ENCODE data around the gene AGBL1.

AGBL1 gene

GRCh38 chr15:86735247-86736040, 655.8 kb downstream of the AGBL1 start:
- no peak for TF ChIP-seq CEBPB (IDR thresholded peaks at IDR 0.05)
- TF ChIP-seq NFIC (IDR thresholded peaks at IDR 0.05): no peak
- TF ChIP-seq CREB1 (IDR thresholded peaks at IDR 0.05; ENCODE audit: low read depth): no peak
- TF ChIP-seq EGR1 (IDR thresholded peaks at IDR 0.05): no peak
- TF ChIP-seq EP300 (IDR thresholded peaks at IDR 0.05; ENCODE audit: borderline replicate concordance): no peak

GRCh38 chr15:86741917-86742316, 662.2 kb downstream of the AGBL1 start:
- TF ChIP-seq CEBPB (IDR thresholded peaks at IDR 0.05) (no peak), RAD21 (IDR thresholded peaks at IDR 0.05; ENCODE audit: low read depth) (no peak), YY1 (IDR thresholded peaks at IDR 0.05; ENCODE audit: low read depth) (no peak), TAF1 (IDR thresholded peaks at IDR 0.05; ENCODE audit: low read depth) (no peak), NFIC (IDR thresholded peaks at IDR 0.05) (no peak), USF1 (IDR thresholded peaks at IDR 0.05) (no peak), FOXM1 (IDR thresholded peaks at IDR 0.05; ENCODE audit: borderline replicate concordance, low read depth) (no peak), TEAD4 (IDR thresholded peaks at IDR 0.05) (no peak), MAX (IDR thresholded peaks at IDR 0.05) (no peak), ZBTB7A (IDR thresholded peaks at IDR 0.05; ENCODE audit: low read depth) (no peak)

- TF ChIP-seq CREB1 (IDR thresholded peaks at IDR 0.05; ENCODE audit: low read depth) (no peak), RAD21 (IDR thresholded peaks at IDR 0.05; ENCODE audit: low read depth) (peak; percentile 70)
These were observed 663.7 kb downstream of the AGBL1 start for GRCh38 chr15:86743283-86743903.

- TF ChIP-seq TAF1 (IDR thresholded peaks at IDR 0.05; ENCODE audit: low read depth): no peak
These were observed 664.6 kb downstream of the AGBL1 start for GRCh38 chr15:86744198-86744780.

GRCh38 chr15:86751116-86751515, 671.4 kb downstream of the AGBL1 start:
- TF ChIP-seq NFIC (IDR thresholded peaks at IDR 0.05) (no peak), USF1 (IDR thresholded peaks at IDR 0.05) (no peak), TEAD4 (IDR thresholded peaks at IDR 0.05) (no peak), TAF1 (IDR thresholded peaks at IDR 0.05; ENCODE audit: low read depth) (no peak), FOXM1 (IDR thresholded peaks at IDR 0.05; ENCODE audit: borderline replicate concordance, low read depth) (no peak), YY1 (IDR thresholded peaks at IDR 0.05; ENCODE audit: low read depth) (no peak), EP300 (IDR thresholded peaks at IDR 0.05; ENCODE audit: borderline replicate concordance) (no peak), MAX (IDR thresholded peaks at IDR 0.05) (no peak), CREB1 (IDR thresholded peaks at IDR 0.05; ENCODE audit: low read depth) (no peak), RAD21 (IDR thresholded peaks at IDR 0.05; ENCODE audit: low read depth) (no peak), TCF12 (IDR thresholded peaks at IDR 0.05; ENCODE audit: low read depth) (no peak), CEBPB (IDR thresholded peaks at IDR 0.05) (no peak), EGR1 (IDR thresholded peaks at IDR 0.05) (no peak), ZBTB7A (IDR thresholded peaks at IDR 0.05; ENCODE audit: low read depth) (no peak)

- TF ChIP-seq TCF12 (IDR thresholded peaks at IDR 0.05; ENCODE audit: low read depth) (no peak), FOXM1 (IDR thresholded peaks at IDR 0.05; ENCODE audit: borderline replicate concordance, low read depth) (no peak), MAX (IDR thresholded peaks at IDR 0.05) (no peak), TAF1 (IDR thresholded peaks at IDR 0.05; ENCODE audit: low read depth) (no peak), CEBPB (IDR thresholded peaks at IDR 0.05) (no peak), USF1 (IDR thresholded peaks at IDR 0.05) (no peak), EGR1 (IDR thresholded peaks at IDR 0.05) (no peak), RAD21 (IDR thresholded peaks at IDR 0.05; ENCODE audit: low read depth) (no peak), REST (IDR thresholded peaks at IDR 0.05; ENCODE audit: low read depth) (no peak)
These were observed 675.2 kb downstream of the AGBL1 start for GRCh38 chr15:86754846-86755245.

GRCh38 chr15:86756688-86757087, 677.0 kb downstream of the AGBL1 start:
- TF ChIP-seq CEBPB (IDR thresholded peaks at IDR 0.05) (no peak), MAX (IDR thresholded peaks at IDR 0.05) (no peak), ZBTB7A (IDR thresholded peaks at IDR 0.05; ENCODE audit: low read depth) (no peak)

Measured in Ishikawa (cell line).